Glutamatergic neuron (in vitro differentiated cells): ENCODE data around the gene DSCAML1. TPM values are rescaled to one million over a fixed set of nuclear protein-coding genes. Genes with fewer than 3 reads are reported as not detected.

Experiments
- DNase-seq: peaks from one replicate; pipeline ENCODE4 v3.0.0; 2022
- H3K27ac Mint-ChIP-seq: one replicate; pipeline ENCODE4 v1.8.0; 2020; ENCODE audit warnings: mild to moderate bottlenecking, mixed read lengths, inconsistent platforms; ENCODE audit not compliant: unreplicated experiment
- H3K27me3 Mint-ChIP-seq: one replicate; pipeline ENCODE4 v1.8.0; 2020; ENCODE audit warnings: mild to moderate bottlenecking, moderate library complexity, mixed read lengths, inconsistent platforms; ENCODE audit not compliant: unreplicated experiment
- H3K36me3 Mint-ChIP-seq: one replicate; pipeline ENCODE4 v1.8.0; 2020; ENCODE audit warnings: mild to moderate bottlenecking, mixed read lengths, inconsistent platforms; ENCODE audit not compliant: unreplicated experiment
- H3K4me1 Mint-ChIP-seq: one replicate; pipeline ENCODE4 v1.8.0; 2020; ENCODE audit warnings: mild to moderate bottlenecking, low read depth, mixed read lengths, inconsistent platforms; ENCODE audit not compliant: unreplicated experiment
- H3K4me3 Mint-ChIP-seq: one replicate; pipeline ENCODE4 v1.8.0; 2020; ENCODE audit warnings: mild to moderate bottlenecking, mixed read lengths, inconsistent platforms; ENCODE audit not compliant: unreplicated experiment
- H3K9me3 Mint-ChIP-seq: one replicate; pipeline ENCODE4 v1.8.0; 2020; ENCODE audit warnings: mild to moderate bottlenecking, moderate library complexity, mixed read lengths, inconsistent platforms; ENCODE audit not compliant: unreplicated experiment
- CTCF ChIP-seq: fragments of 200-600 bp; sonication (generic); IDR thresholded peaks from one replicate; pipeline ENCODE4 v1.5.0; 2021; ENCODE audit not compliant: partially characterized antibody, unreplicated experiment
- total RNA-seq: library from RNA; stranded (reverse); fragmentation: NEBNext Ultra II Directional; extraction: Animal tissue kit (Norgen Biotek cat#: 25700); gene quantifications from one replicate; pipeline ENCODE4 v1.2.1, GENCODE V29; 2021; ENCODE audit not compliant: unreplicated experiment

DSCAML1 gene
- total RNA-seq, 1 donor from 2014 or later = 0.07 TPM

GRCh38 chr11:117481885-117482284, 315.1 kb downstream of the DSCAML1 start:
- H3K4me3 Mint-ChIP-seq = no peak overlapping the region
- H3K4me1 Mint-ChIP-seq = peaks cover 9% of the 10 kb centered on the region
- no peak for TF ChIP-seq CTCF
- H3K36me3 Mint-ChIP-seq = no peaks in the 10 kb centered on the region
- no peak for DNase-seq
- H3K27ac Mint-ChIP-seq = no peak overlapping the region
- no peaks in the 10 kb centered on the region for H3K9me3 Mint-ChIP-seq
- no peaks in the 10 kb centered on the region for H3K27me3 Mint-ChIP-seq

GRCh38 chr11:117481036-117481435, 316.0 kb downstream of the DSCAML1 start:
- Mint-ChIP-seq H3K27ac (no peak overlapping the region), H3K27me3 (peaks cover 2% of the 10 kb centered on the region), H3K36me3 (no peaks in the 10 kb centered on the region), H3K4me1 (peaks cover 9% of the 10 kb centered on the region), H3K4me3 (no peak overlapping the region), H3K9me3 (no peaks in the 10 kb centered on the region)
- no peak for DNase-seq
- no peak for TF ChIP-seq CTCF

- DNase-seq = no peak
- H3K4me3 Mint-ChIP-seq = no peak overlapping the region
- no peak overlapping the region for H3K27ac Mint-ChIP-seq
- H3K27me3 Mint-ChIP-seq = peaks cover 2% of the 10 kb centered on the region
- peaks cover 9% of the 10 kb centered on the region for H3K4me1 Mint-ChIP-seq
- TF ChIP-seq CTCF = no peak
- no peaks in the 10 kb centered on the region for H3K9me3 Mint-ChIP-seq
- H3K36me3 Mint-ChIP-seq = no peaks in the 10 kb centered on the region
These were observed 316.8 kb downstream of the DSCAML1 start for GRCh38 chr11:117480221-117480620.

GRCh38 chr11:117479372-117479771, 317.6 kb downstream of the DSCAML1 start:
- DNase-seq = no peak

GRCh38 chr11:117478926-117479325, 318.1 kb downstream of the DSCAML1 start:
- peaks cover 4% of the 10 kb centered on the region for H3K4me1 Mint-ChIP-seq
- H3K36me3 Mint-ChIP-seq = no peaks in the 10 kb centered on the region
- TF ChIP-seq CTCF = no peak
- no peak overlapping the region for H3K27ac Mint-ChIP-seq
- peaks cover 2% of the 10 kb centered on the region for H3K27me3 Mint-ChIP-seq
- DNase-seq = no peak
- H3K9me3 Mint-ChIP-seq = no peaks in the 10 kb centered on the region
- peak overlapping the region; percentile 40 for H3K4me3 Mint-ChIP-seq

More at GRCh38 chr11:117479372-117479771, 317.6 kb downstream of the DSCAML1 start:
- H3K4me1 Mint-ChIP-seq = peaks cover 6% of the 10 kb centered on the region
- no peak overlapping the region for H3K27ac Mint-ChIP-seq
- H3K4me3 Mint-ChIP-seq = no peak overlapping the region
- peaks cover 2% of the 10 kb centered on the region for H3K27me3 Mint-ChIP-seq
- no peaks in the 10 kb centered on the region for H3K9me3 Mint-ChIP-seq
- no peaks in the 10 kb centered on the region for H3K36me3 Mint-ChIP-seq
- TF ChIP-seq CTCF = no peak
